NCI-H2196 treated with DMSO at 0.1 percent for 48 hours (cell line): ENCODE measurements around the gene NDRG3.
"Not testable (repeated sequence)": the region's sequence is repeated elsewhere in the genome, so short reads cannot be mapped to it uniquely, and the experiment has no call there.

Experiments used
- DNase-seq: peaks from one replicate; lab custom pipeline; 2025; ENCODE audit not compliant: unreplicated experiment; lab: John Stamatoyannopoulos, UW

The NDRG3 gene

DNA sequence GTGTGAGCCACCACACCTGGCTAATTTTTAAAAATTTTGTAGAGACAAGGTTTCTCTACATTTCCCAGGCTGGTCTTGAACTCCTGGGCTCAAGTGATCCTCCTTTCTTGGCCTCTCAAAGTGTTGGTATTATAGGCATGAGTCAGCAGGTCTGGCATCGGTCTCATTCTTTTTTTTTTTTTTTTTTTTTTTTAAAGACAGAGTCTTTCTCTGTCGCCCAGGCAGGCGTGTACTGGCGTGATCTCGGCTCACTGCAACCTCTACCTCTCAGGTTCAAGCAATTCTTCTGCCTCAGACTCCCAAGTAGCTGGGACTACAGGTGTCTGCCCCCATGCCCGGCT, 137.5 kb downstream of the NDRG3 start:
- not testable (repeated sequence) for DNase-seq

DNA sequence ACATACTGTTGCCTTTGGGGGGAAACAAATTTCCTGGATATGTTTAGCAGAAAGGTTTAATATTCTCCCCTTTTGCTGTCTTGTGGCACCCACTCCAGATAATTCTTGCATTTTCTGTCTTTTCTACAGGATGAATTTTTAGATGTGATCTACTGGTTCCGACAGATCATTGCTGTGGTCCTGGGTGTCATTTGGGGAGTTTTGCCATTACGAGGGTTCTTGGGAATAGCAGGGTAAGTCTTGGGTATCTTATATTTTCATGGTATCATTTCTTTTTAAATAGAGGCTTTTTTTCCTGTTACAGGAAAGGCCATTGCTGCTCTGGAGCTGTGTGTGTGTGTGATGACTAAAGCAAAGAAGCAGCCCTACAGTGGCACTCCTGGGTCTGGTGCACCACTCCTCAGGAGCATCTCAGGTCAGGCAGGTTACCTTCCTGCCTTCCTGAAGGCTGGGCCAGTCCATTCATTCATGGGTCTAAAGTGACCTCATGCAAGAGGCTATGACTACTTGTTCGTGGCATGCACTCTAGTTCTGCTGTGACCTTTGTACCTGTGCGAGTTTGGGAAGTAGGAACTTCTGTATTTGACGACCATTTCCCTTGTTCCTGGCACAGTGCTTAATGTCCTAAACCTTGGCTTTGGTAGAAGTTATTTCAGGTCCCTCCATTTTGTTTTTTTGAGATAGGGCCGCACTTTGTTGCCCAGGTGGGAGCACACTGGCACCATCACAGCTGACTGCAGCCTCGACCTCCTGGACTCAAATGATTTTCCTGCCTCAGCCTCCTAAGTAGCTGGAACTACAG, 138.1 kb downstream of the NDRG3 start:
- DNase-seq: no peak

DNA sequence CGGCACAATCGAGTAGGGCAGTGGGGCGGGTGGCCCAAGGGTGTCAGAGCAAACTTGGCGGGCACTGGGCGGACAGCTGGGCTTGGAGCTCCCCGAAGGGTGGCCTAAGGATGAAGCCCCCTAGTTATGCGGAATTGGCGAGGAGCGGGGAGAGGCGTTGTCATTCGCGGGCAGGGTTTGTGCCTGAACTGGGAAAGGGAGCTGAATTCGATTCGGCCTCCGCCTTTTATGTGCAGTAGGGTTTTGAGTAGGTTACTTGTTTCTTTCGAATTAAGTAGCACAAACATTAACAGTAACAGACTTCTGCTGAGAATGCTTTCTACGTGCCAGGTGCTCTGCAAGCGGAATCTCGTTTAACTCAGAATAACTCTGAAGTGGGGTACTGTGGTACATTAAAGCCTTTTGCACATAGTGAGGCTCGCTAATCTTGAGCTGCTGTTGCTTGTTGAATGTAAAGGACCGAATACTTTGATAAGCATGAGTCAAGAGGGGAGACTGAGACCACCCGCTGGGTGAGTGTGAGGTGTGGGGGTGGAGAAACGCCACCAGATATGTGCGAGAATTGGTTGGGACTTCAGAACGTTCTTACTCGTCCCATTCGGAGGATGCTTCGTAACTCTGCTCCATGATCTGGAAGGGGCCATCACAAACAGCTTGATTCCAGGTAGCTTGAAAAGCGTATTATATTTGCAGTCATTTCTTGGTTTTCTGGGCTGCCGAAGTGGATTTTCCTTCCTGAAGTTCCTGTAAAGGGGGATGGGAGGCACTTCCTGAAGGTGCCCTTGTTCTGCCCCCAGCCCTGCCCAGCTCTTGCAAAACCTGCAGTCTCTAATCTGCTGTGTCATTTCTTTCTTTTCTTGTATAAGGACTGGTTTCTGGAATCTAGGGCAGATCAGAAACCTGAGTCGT, 139.5 kb downstream of the NDRG3 start:
- no peak for DNase-seq

DNA sequence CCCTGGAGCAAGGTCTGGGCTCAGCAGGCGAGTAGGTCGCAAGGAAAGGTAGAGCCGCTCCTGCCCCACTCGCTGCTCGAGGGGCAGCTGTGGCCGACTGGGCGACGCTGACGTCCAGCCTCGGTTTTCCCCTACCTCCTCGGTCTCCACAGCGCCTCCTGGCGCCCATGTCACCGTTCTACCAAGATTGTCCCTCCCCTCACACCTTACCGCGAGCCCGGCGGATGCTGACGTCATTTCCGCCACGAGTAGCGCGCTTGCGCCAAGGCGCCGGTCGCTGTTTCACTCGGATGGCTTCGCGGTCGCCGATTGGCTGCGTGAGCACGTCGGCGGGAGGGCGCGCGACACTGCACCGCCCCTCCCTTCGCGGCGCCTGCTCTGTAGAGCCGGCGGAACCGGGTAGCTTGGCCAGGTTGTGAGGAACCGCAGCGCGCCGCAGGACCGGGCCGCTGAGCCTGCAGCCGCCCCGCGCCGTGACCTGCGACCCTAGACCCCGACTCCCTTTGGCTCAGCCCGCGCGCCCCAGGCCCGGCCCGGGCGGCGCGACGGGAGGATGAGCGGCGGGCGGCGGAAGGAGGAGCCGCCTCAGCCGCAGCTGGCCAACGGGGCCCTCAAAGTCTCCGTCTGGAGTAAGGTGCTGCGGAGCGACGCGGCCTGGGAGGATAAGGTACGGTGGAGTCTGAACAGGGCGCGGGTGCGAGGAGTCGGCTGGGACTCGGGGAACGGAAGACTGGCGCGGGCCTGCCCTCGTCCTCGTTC, 140.3 kb downstream of the NDRG3 start, which contains the start of gene RAB5IF:
Gene RAB5IF (plus strand): TSS at position 381 of the 759 bp plus-strand sequence. CDS start 173 bp downstream, at position 554.
- DNase-seq: peak; percentile 93

DNA sequence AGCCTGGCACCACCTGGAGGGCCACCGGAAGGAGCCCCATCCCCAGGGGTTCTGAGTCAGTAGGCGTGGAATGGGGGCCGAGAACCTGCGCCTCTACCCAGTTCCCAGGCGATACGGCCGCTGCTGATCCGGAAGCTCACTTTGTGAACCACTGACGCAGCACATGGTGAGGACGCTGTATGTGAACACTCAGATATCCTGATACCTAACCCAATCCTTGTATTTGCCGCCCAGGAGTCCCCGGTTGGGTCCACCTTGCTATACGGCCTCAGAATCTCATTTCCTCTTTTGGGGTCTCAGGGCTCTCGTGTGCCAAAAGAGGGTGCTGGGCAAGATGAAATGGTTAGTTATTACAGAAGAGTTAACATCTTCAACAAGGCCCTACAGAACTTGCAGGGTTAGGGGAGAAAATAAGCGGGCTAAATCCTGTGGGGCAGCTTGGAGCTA, 140.9 kb downstream of the NDRG3 start:
- DNase-seq: no peak
